H1 (cell line): ENCODE data around the gene PLCB1. TPM values are rescaled to one million over a fixed set of nuclear protein-coding genes. Genes with fewer than 3 reads are reported as not detected.

Source experiments
- CTCF ChIA-PET: fragments of 300-600 bp; sonication (Branson Sonifier 250); formaldehyde crosslinking; loops from one replicate; lab custom pipeline; 2021; ENCODE audit not compliant: partially characterized antibody; lab: Charles Lee
- POLR2A ChIA-PET: fragments of 300-600 bp; sonication (Branson Sonifier 250); formaldehyde crosslinking; loops from one replicate; lab custom pipeline; 2021; ENCODE audit warnings: inconsistent platforms; ENCODE audit not compliant: partially characterized antibody; lab: Charles Lee
- DNase-seq, 2 experiments: peaks; one replicate each; pipeline versions ENCODE4 v3.0.0 to v3.0.0-alpha.2; 2010 to 2022; ENCODE audit warnings: low spot score in 2 of 2, low read depth in 1 of 2, mixed read lengths in 1 of 2
- FAIRE-seq: peaks from 2 replicates; lab custom pipeline; 2011; peaks lifted over from hg19 to GRCh38; lab: Jason Lieb, UNC
- H2AFZ ChIP-seq: 2 replicates; pipeline ENCODE4 v1.8.1; 2012; ENCODE audit warnings: low read length, inconsistent platforms
- H2AK5ac ChIP-seq: 2 replicates; pipeline ENCODE4 v1.6.1; 2013; ENCODE audit warnings: low read depth, low read length
- H2BK120ac ChIP-seq: replicated peaks from 2 replicates; pipeline ENCODE3; 2013; ENCODE audit warnings: low read depth, low read length, inconsistent platforms
- H2BK12ac ChIP-seq: 2 replicates; pipeline ENCODE4 v1.6.1; 2013; ENCODE audit warnings: low read depth, low read length
- H2BK15ac ChIP-seq: 2 replicates; pipeline ENCODE4 v1.6.1; 2013; ENCODE audit warnings: low read length
- H2BK20ac ChIP-seq: 2 replicates; pipeline ENCODE4 v1.6.1; 2013; ENCODE audit warnings: low read length
- H2BK5ac ChIP-seq: 2 replicates; pipeline ENCODE4 v1.6.1; 2013; ENCODE audit warnings: low read depth, low read length
- H3K14ac ChIP-seq: 2 replicates; pipeline ENCODE4 v1.6.1; 2013; ENCODE audit warnings: inconsistent platforms; ENCODE audit not compliant: insufficient read length
- H3K18ac ChIP-seq: 2 replicates; pipeline ENCODE4 v1.6.1; 2013; ENCODE audit warnings: low read length; ENCODE audit errors: extremely low read depth
- H3K23ac ChIP-seq: 2 replicates; pipeline ENCODE4 v1.6.1; 2013; ENCODE audit warnings: inconsistent platforms; ENCODE audit not compliant: insufficient read length
- H3K23me2 ChIP-seq: 2 replicates; pipeline ENCODE4 v1.6.1; 2013; ENCODE audit warnings: low read depth, low read length
- H3K27ac ChIP-seq: 2 replicates; pipeline ENCODE4 v1.6.1; 2011; ENCODE audit warnings: low read depth, low read length, inconsistent platforms
- H3K27me3 ChIP-seq, 4 experiments: replicated peaks in 1 of 4; 1 replicate in 1 of 4; 2 replicates in 3 of 4; pipeline versions ENCODE4 v1.6.1 to v1.8.1; 2011 to 2013; ENCODE audit warnings: low read length in 3 of 4, mild to moderate bottlenecking in 3 of 4, inconsistent platforms in 2 of 4, mixed read lengths in 2 of 4, moderate library complexity in 1 of 4; ENCODE audit not compliant: control insufficient read depth in 3 of 4, insufficient read depth in 3 of 4; ENCODE audit errors: extremely low read depth in 1 of 4
- H3K36me3 ChIP-seq, 4 experiments: 2 replicates each; pipeline versions ENCODE4 v1.6.1 to v1.8.1; 2011 to 2013; ENCODE audit warnings: mild to moderate bottlenecking in 4 of 4, low read length in 3 of 4, moderate library complexity in 2 of 4, control low read depth in 1 of 4, inconsistent platforms in 1 of 4; ENCODE audit not compliant: insufficient read depth in 4 of 4, control insufficient read depth in 2 of 4
- H3K4ac ChIP-seq: replicated peaks from 2 replicates; pipeline ENCODE3; 2013; ENCODE audit warnings: low read length, low read depth, mixed read lengths, inconsistent platforms; ENCODE audit not compliant: insufficient read length
- H3K4me1 ChIP-seq, 4 experiments: replicated peaks in 1 of 4; 1 replicate in 1 of 4; 2 replicates in 3 of 4; pipeline versions ENCODE4 v1.6.1 to v1.8.1; 2011 to 2013; ENCODE audit warnings: low read length in 3 of 4, inconsistent platforms in 2 of 4, mixed read lengths in 1 of 4; ENCODE audit not compliant: insufficient read depth in 4 of 4, control insufficient read depth in 3 of 4
- H3K4me2 ChIP-seq, 2 experiments: 2 replicates each; pipeline versions ENCODE4 v1.6.1 to v1.8.1; 2011 to 2013; ENCODE audit warnings: low read depth in 2 of 2, low read length in 2 of 2, control low read depth in 1 of 2, inconsistent platforms in 1 of 2, mild to moderate bottlenecking in 1 of 2; ENCODE audit not compliant: insufficient read depth in 1 of 2
- H3K4me3 ChIP-seq, 4 experiments: fragments of 200-600, 300-600 bp in 1 of 4; sonication (generic), shearing (Covaris generic), sonication (Bioruptor Twin) in 1 of 4; 2 replicates each; pipeline versions ENCODE4 v1.5.1 to v1.8.1; 2011 to 2016; ENCODE audit warnings: low read length in 4 of 4, low read depth in 3 of 4, control low read depth in 2 of 4, inconsistent platforms in 2 of 4, mild to moderate bottlenecking in 2 of 4, mixed read lengths in 1 of 4, moderate library complexity in 1 of 4; ENCODE audit not compliant: insufficient read depth in 2 of 4; ENCODE audit errors: extremely low read depth in 1 of 4
- H3K56ac ChIP-seq: replicated peaks from 2 replicates; pipeline ENCODE3; 2013; ENCODE audit warnings: low read depth, mild to moderate bottlenecking, mixed read lengths, low read length, inconsistent platforms; ENCODE audit not compliant: insufficient read length
- H3K79me1 ChIP-seq: 2 replicates; pipeline ENCODE4 v1.6.1; 2013; ENCODE audit warnings: low read depth, low read length, control low read depth
- H3K79me2 ChIP-seq, 2 experiments: 2 replicates each; pipeline versions ENCODE4 v1.6.1 to v1.8.1; 2012 to 2013; ENCODE audit warnings: low read length in 2 of 2, mild to moderate bottlenecking in 2 of 2, inconsistent platforms in 1 of 2; ENCODE audit not compliant: insufficient read depth in 2 of 2, control insufficient read depth in 1 of 2
- H3K9ac ChIP-seq, 4 experiments: replicated peaks in 1 of 4; 1 replicate in 1 of 4; 2 replicates in 3 of 4; pipeline versions ENCODE4 v1.6.1 to v1.8.1; 2011 to 2013; ENCODE audit warnings: low read depth in 3 of 4, low read length in 3 of 4, control low read depth in 2 of 4, mild to moderate bottlenecking in 2 of 4, moderate library complexity in 2 of 4, inconsistent platforms in 1 of 4; ENCODE audit errors: extremely low read depth in 1 of 4
- H3K9me3 ChIP-seq, 2 experiments: 2 replicates each; pipeline versions ENCODE4 v1.6.1 to v1.8.1; 2012 to 2013; ENCODE audit warnings: mild to moderate bottlenecking in 2 of 2, moderate library complexity in 2 of 2, control low read depth in 1 of 2, inconsistent platforms in 1 of 2, low read depth in 1 of 2, low read length in 1 of 2, mixed read lengths in 1 of 2; ENCODE audit not compliant: insufficient read depth in 2 of 2
- H4K20me1 ChIP-seq, 2 experiments: replicated peaks in 1 of 2; 2 replicates each; pipeline versions ENCODE3 to v1.8.1; 2011 to 2013; ENCODE audit warnings: inconsistent platforms in 2 of 2, low read length in 2 of 2, mild to moderate bottlenecking in 1 of 2; ENCODE audit not compliant: insufficient read depth in 2 of 2, control insufficient read depth in 1 of 2
- H4K5ac ChIP-seq: 2 replicates; pipeline ENCODE4 v1.6.1; 2013; ENCODE audit warnings: low read length, low read depth, mixed read lengths, inconsistent platforms; ENCODE audit not compliant: insufficient read length
- H4K8ac ChIP-seq: 2 replicates; pipeline ENCODE4 v1.8.0; 2013; ENCODE audit warnings: mild to moderate bottlenecking, moderate library complexity, low read length, inconsistent platforms; ENCODE audit not compliant: insufficient read depth; ENCODE audit errors: extremely low read depth
- H4K91ac ChIP-seq: replicated peaks from 2 replicates; pipeline ENCODE3; 2013; ENCODE audit warnings: low read length, mixed read lengths, inconsistent platforms; ENCODE audit not compliant: insufficient read length
- FOSL1 ChIP-seq: IDR thresholded peaks from 2 replicates; pipeline ENCODE4 v1.6.1; 2011; ENCODE audit warnings: mild to moderate bottlenecking, low read depth, low read length, moderate library complexity; ENCODE audit not compliant: insufficient read depth
- MAFK ChIP-seq: IDR thresholded peaks from 2 replicates; pipeline ENCODE4 v1.6.1; 2012; ENCODE audit warnings: low read depth, mild to moderate bottlenecking, improper control_type of control experiment, low read length
- WGBS, 2 experiments: shearing (Covaris generic) in 1 of 2; methylation state at CpG; one replicate each; pipeline versions ENCODE4 v1.1.6 to v1.1.7; 2013 to 2015; ENCODE audit warnings: low lambda C conversion rate in 2 of 2, mixed read lengths in 2 of 2, inconsistent platforms in 1 of 2, low coverage in 1 of 2, missing lambda C conversion rate in 1 of 2; ENCODE audit not compliant: insufficient replicate concordance in 2 of 2, insufficient coverage in 1 of 2, insufficient read length in 1 of 2; ENCODE audit errors: extremely low coverage in 1 of 2, missing lambda C conversion rate in 1 of 2; 5-methylcytosine and 5-hydroxymethylcytosine counted together
- polyA plus RNA-seq, 7 experiments: library from polyadenylated mRNA; depleted of rRNA in 3 of 7; stranded (reverse) in 5 of 7; unstranded in 2 of 7; fragments of >200 nt in 5 of 7; fragments of 200-250 nt in 2 of 7; gene quantifications; 1 replicate in 5 of 7; 2 replicates in 1 of 7; 4 replicates in 1 of 7; pipeline versions ENCODE4 v1.2.1 to v1.2.3, GENCODE V29; 2011 to 2013; ENCODE audit warnings: missing spikeins in 2 of 7, mixed read lengths in 2 of 7
- total RNA-seq: library from RNA; stranded (reverse); fragmentation: NEBNext Ultra II Directional; extraction: Animal tissue kit (Norgen Biotek cat#: 25700); gene quantifications from 2 replicates; pipeline ENCODE4 v1.2.1, GENCODE V29; 2021
- TF ChIP-seq, protein P1 (sequence below), 3 experiments: IDR thresholded peaks; 1 replicate in 2 of 3; 2 replicates in 1 of 3; pipeline versions ENCODE4 v1.5.1 to v1.6.1; 2011; ENCODE audit warnings: low read length in 3 of 3, mild to moderate bottlenecking in 3 of 3, inconsistent platforms in 2 of 3, low read depth in 1 of 3, moderate library complexity in 1 of 3; ENCODE audit not compliant: insufficient read depth in 1 of 3; ENCODE audit errors: control extremely low read depth in 1 of 3

PLCB1 gene
- total and polyA plus RNA-seq, 2 of the 8 experiments (the other 6 are each of a cell fraction or from before 2014, with no cell fraction given), result 2.6 to 9.1 TPM

DNA sequence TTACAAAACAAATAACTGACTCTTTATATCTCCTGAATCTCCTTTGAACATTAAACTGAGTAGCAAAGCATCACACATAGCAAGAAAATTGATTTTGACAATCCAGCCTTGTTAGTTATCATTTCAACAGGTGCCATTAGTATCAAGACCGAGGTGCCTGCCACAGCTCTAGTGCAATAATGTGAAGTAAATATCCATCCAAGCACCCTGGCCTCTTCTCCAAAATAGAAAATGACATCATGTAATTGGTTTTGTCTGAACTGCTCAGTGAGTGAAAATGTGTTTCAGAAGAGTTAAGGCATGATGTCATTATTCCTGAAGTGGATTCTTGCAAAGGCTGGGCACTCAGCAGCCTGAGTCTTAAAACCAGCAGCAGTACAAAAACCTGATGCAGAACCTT, 341.4 kb downstream of the PLCB1 start:
- ChIA-PET POLR2A (no interaction called here), CTCF (no interaction called here)
- no peak overlapping the region for H3K4me3 ChIP-seq
- FAIRE-seq (no peak), DNase-seq (no peak)
- H4K91ac ChIP-seq, result no peak overlapping the region
- H3K4ac ChIP-seq, result no peak overlapping the region
- no peak overlapping the region for H3K4me2 ChIP-seq
- H2AFZ ChIP-seq, result no peak overlapping the region
- no peak overlapping the region for H4K8ac ChIP-seq
- no peaks in the 10 kb centered on the region for H3K79me2 ChIP-seq
- no peaks in the 10 kb centered on the region for H3K23me2 ChIP-seq
- no peak overlapping the region for H3K27ac ChIP-seq
- H2BK20ac ChIP-seq, result no peak overlapping the region
- H3K79me1 ChIP-seq, result no peaks in the 10 kb centered on the region
- H2BK5ac ChIP-seq, result no peak overlapping the region
- no peak overlapping the region for H2BK15ac ChIP-seq
- H3K27me3 ChIP-seq, result no peaks in the 10 kb centered on the region
- H2BK120ac ChIP-seq, result no peak overlapping the region
- H3K4me1 ChIP-seq, result peaks cover 0 to 2% (median 0%) of the 10 kb centered on the region in 4 experiments; a peak in 2 of 7 replicates
- no peaks in the 10 kb centered on the region for H3K9me3 ChIP-seq
- no peak overlapping the region for H4K5ac ChIP-seq
- no peak overlapping the region for H3K14ac ChIP-seq
- no peak overlapping the region for H3K23ac ChIP-seq
- H4K20me1 ChIP-seq, result no peaks in the 10 kb centered on the region
- H3K18ac ChIP-seq, result no peak overlapping the region
- H3K9ac ChIP-seq, result no peak overlapping the region
- WGBS, 2 experiments, result 92% methylated on average over 1 of the region's 1 CpG; no CpG with 5 or more reads in 1 of the 2 experiments
- no peak overlapping the region for H2AK5ac ChIP-seq
- H2BK12ac ChIP-seq, result no peak overlapping the region
- no peak overlapping the region for H3K56ac ChIP-seq
- no peaks in the 10 kb centered on the region for H3K36me3 ChIP-seq
- TF ChIP-seq MAFK (no peak), FOSL1 (no peak)
- TF ChIP-seq, protein P1, sequence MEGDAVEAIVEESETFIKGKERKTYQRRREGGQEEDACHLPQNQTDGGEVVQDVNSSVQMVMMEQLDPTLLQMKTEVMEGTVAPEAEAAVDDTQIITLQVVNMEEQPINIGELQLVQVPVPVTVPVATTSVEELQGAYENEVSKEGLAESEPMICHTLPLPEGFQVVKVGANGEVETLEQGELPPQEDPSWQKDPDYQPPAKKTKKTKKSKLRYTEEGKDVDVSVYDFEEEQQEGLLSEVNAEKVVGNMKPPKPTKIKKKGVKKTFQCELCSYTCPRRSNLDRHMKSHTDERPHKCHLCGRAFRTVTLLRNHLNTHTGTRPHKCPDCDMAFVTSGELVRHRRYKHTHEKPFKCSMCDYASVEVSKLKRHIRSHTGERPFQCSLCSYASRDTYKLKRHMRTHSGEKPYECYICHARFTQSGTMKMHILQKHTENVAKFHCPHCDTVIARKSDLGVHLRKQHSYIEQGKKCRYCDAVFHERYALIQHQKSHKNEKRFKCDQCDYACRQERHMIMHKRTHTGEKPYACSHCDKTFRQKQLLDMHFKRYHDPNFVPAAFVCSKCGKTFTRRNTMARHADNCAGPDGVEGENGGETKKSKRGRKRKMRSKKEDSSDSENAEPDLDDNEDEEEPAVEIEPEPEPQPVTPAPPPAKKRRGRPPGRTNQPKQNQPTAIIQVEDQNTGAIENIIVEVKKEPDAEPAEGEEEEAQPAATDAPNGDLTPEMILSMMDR (IDR thresholded peaks at IDR 0.05; ENCODE audit: control extremely low read depth in 1 of 3, insufficient read depth in 1 of 3, low read depth in 1 of 3, low read length in 3 of 3), result no peak
